ENCODE measurements around the gene TMEM134. TPM values are rescaled to one million over a fixed set of nuclear protein-coding genes. Genes with fewer than 3 reads are reported as not detected.

The TMEM134 gene
- total and polyA plus RNA-seq, 9 of the 15 experiments (the other 6 are each of a cell fraction or from before 2014, with no cell fraction given): 0.63 to 48.4 (median 10.7) TPM

- TF ChIP-seq ZNF592 (IDR thresholded peaks at IDR 0.05) (peak; percentile 83), NR4A1 (CRISPR knock-in tag; IDR thresholded peaks at IDR 0.05) (no peak), NR4A1 (tag; IDR thresholded peaks at IDR 0.05) (peak; percentile 72; the same call in 1 of the 2 replicates), FOXK1 (CRISPR knock-in tag; IDR thresholded peaks at IDR 0.05; ENCODE audit: borderline replicate concordance) (no peak), ZNF121 (CRISPR knock-in tag; conservative IDR thresholded peaks at IDR 0.05) (peak; percentile 56), NCOA6 (IDR thresholded peaks at IDR 0.05) (no peak), KAT8 (IDR thresholded peaks at IDR 0.05; ENCODE audit: low read depth) (no peak), RNF219 (CRISPR knock-in tag; IDR thresholded peaks at IDR 0.05) (no peak), ZNF239 (CRISPR knock-in tag; IDR thresholded peaks at IDR 0.05) (no peak), ZNF282 (CRISPR knock-in tag; IDR thresholded peaks at IDR 0.05) (no peak), CEBPB (tag; IDR thresholded peaks at IDR 0.05) (no peak), FOXP4 (CRISPR knock-in tag; IDR thresholded peaks at IDR 0.05; ENCODE audit: borderline replicate concordance) (no peak), ZNF507 (tag; conservative IDR thresholded peaks at IDR 0.05) (no peak), TGIF2 (CRISPR knock-in tag; IDR thresholded peaks at IDR 0.05) (no peak), LCOR (CRISPR knock-in tag; IDR thresholded peaks at IDR 0.05) (no peak), ZNF224 (CRISPR knock-in tag; IDR thresholded peaks at IDR 0.05) (no peak), TARDBP (IDR thresholded peaks at IDR 0.05) (no peak), RBM25 (IDR thresholded peaks at IDR 0.05; ENCODE audit: low read depth, low read length, severe bottlenecking) (no peak)
Observed at GRCh38 chr11:67420646-67421429, 48.2 kb downstream of the TMEM134 start (continued).

Measured in K562 (cell line).